ENCODE results near the gene DUS1L.

Gene DUS1L

DNA sequence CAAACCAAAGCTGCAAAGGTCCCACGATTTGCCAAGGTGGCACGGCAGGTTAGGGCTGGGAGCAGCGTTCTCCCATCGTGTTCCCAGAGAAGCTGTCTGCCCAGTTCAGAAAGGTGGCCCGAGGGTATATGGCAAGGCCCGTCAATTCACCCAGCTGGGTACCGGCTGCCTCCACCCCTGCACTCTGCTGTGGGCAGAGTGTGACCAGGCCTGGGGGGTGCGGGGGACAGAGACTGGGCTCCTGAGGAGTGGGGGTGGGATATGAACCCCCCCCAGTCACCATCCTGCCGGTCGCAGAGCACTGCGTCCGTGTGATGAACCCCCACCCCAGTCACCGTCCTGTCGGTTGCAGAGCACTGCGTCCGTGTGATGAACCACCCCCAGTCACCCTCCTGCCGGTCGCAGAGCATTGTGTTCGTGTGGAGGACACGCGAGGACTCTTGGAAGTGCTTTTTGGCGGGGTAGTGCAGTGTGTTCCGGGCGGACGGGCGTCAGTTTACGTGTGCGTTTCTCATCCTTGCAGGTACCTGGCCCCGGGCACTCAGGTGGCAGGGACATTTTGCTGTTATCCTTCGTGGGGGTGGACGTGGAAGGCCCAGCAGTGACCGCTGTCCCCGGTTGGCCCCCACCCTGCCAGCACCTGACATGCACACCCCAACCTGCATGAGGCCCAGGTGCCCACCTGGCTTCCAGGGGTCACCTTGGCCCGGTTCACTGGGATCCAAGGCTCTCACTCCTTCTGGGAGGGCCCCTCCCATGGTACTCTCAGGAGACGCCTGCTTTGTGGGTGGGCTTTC, 35.1 kb upstream of the DUS1L start:
- DNase-seq (ENCODE audit: low read depth in 2 of 2): no peak

DNA sequence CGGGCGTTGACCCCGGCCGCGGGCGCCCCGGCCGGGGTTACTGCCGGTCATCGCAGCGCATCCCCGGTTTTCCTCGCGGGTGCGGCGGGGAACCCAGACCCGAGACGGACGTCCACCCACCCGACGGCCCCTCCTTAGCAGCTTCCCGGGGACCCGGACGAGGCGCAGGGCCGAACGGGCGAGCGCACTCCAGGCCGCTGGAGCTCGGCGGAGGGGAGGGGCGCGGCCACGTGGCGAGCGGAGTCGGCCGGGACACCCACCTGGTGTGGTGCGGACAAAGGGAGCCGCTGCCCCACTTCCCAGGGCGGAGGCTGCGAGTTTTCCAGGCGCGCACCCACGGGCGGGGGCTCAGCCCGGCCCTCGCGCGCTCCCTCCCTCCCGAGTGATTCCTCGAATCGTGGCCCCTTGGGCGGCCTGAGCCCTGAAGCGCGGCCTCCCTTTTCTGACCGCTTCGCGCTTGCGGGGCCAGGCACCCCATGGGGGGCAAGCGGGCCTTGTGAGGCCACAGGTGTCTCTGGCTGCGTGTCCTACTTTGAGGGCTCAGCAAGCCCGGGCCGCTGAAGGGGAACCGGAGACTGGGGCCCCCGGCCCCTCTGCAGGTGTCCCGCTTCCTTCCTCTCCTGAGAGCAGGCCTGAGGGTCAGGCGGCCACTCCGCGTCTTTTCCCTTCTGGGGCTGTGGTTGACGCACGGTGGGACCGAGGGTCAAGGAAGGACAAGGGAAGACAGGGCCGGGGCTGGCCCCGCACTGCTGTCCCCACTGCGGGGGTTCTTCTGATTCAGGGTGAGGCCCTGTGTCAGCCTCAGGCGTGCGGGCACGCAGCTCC, 33.5 kb upstream of the DUS1L start:
- DNase-seq (ENCODE audit: low read depth in 2 of 2): no peak

DNA sequence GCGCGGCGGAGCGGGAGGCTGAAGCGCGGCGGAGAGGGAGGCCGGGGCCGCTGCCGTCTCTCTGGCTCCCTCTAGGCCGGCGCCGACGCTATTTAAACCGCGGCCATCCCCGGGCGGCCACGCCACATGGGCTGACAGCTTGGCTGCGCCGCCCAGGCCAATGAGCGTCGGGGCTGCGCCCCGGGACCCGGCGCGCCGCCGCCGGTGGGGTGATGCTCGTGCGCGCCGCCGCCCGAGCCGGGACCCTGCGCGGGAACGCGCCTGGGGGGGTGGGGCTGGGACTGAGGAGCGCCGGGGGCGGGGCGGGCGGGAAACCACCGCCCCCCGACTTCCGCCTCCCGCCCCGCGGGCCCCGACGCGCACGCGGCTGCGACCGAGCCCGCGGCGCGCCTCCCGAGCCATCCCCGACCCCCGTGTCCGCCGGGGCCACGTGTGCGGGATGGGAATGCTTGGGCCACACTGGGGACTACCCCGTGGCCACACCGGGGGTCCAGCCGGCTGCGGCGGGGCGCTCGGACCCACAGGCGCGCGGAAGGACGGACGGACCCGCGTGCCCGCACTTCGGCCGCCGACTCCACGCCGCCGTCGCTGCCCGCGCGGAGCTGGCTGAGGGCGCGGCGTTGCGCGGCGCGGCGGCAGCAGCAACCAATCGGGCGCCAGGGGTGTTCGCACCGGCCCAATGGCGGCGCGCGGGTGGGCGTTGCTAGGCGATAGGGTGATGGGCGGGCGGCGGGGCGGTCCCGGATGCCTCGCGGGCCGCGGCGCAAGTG, 32.8 kb upstream of the DUS1L start, which contains the start of gene FASN:
Gene FASN, minus strand, starts transcription at position 68 of the 770 bp plus-strand sequence. CDS start 1,791 bp downstream, outside the sequence.
- DNase-seq (ENCODE audit: low read depth in 2 of 2): peak; percentile 92

DNA sequence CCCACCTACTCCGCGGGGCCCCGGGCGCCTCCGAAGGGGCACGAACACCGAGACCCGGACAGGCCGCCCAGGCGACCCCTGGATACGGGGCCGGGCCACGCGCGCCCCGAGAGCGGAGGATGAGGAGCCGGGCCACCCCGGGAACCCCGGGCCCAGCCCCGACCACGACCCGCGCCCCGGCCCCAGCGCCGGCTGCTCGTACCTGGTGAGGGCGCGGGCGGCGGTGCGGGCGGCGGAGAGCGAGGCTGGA, 32.2 kb upstream of the DUS1L start:
- DNase-seq (ENCODE audit: low read depth in 2 of 2): no peak

- DNase-seq (ENCODE audit: low read depth in 2 of 2): no peak
Observed at GRCh38 chr17:82097184-82097918, 31.7 kb upstream of the DUS1L start.

GRCh38 chr17:82096709-82097183, 31.1 kb upstream of the DUS1L start:
- DNase-seq (ENCODE audit: low read depth in 2 of 2): no peak

DNA sequence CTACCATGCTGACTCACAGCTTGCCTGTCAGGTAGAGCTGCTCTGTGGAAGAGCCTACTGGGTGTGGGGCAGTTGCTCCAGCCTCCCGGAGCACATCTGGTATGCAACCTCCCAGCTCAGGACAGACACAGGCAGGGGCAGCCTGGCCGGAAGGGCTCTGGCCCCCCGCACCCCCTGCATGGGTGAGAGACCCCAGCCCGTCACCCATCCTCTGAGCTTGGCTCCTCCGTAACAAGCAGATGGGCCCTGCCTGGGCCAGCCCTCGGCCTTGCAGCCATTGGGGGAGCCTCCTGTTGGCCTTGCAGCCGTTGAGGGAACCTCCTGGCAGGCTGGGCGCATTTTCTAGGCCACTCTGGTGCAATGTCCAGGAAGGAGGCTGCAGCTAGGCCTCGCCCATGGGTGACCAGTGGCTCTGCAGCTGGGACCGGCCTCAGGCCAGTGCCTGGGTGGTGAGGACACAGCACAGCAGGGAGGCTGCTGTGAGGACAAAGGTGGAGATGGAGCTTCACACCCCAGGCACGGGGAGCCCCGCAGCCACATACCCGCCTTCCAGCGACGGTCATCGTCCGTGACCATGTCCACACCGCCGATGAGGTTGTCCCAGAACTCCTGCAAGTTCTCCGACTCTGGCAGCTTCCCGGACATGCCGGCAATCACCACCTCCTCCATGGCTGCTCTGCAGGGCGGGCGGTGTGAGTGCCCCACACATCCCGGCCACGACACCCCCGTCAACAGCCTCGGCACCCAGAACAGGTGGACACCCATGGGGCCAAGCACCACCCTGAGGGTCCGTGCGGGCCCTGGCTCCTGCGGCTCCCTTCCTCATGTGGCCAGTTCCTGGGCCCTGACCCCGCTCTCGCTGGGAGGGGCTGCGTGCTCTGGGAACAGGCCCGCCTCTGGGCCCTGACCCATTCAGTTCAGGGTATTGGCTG, 30.4 kb upstream of the DUS1L start:
- no peak for DNase-seq (ENCODE audit: low read depth in 2 of 2)

DNA sequence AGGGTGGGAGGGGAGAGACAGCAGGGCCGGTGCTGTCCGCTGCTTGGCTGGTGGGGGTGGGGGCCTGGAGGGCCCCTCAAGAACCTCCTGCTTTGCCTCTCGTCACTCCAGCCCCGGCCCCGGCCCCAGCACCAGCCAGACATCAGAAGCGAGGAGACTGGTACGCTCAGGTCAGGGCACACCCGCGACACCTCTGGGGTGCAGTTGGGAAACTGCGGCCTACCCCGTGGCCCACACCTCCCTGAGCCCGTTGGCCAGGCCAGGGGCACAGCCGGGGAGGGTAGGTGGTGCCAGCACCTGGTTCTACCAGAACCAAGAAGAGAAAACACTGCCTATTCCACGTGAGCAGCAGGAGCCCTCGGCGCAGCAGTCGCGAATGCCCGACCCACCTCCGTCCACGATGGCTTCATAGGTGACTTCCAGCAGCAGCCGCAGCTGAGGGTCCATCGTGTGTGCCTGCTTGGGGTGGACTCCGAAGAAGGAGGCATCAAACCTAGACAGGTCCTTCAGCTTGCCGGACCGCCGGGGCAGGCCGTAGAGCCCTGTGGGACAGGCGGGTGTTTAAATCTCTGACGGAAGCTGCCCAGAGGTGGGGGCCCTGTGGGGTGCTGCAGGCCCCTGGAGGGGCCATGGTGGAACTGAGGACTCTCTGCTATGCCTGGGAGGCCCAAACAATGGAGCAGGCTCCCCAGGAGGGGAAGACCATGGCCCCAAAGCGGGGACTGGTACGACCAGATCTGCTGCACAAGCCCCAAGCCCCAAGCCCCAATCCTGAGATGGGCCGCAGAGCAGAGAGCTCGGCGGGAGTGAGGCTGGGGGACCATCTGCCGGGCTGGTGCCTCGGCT, 29.6 kb upstream of the DUS1L start:
- DNase-seq (ENCODE audit: low read depth in 2 of 2): no peak

- DNase-seq (ENCODE audit: low read depth in 2 of 2): no peak
Observed at GRCh38 chr17:82092995-82093751, 27.6 kb upstream of the DUS1L start.

DNA sequence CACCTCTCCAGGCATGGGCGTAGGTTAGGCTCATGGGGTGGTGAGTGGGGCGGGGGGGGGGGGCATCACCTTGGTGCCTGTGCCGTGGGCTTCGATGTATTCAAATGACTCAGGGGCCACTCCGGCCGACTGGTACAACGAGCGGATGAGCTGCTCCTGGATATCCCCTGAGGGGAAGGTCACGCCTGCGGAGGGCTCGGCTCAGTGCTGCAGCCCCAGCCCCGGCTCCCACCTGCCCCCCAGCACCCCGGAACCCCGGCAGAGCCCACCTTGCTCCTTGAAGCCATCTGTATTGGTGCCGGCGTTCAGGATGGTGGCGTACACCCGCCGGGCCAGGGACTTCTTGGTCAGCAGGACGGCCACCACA, 27.0 kb upstream of the DUS1L start:
- DNase-seq (ENCODE audit: low read depth in 2 of 2): no peak

- DNase-seq (ENCODE audit: low read depth in 2 of 2): no peak
Observed at GRCh38 chr17:82092094-82092586, 26.5 kb upstream of the DUS1L start.

DNA sequence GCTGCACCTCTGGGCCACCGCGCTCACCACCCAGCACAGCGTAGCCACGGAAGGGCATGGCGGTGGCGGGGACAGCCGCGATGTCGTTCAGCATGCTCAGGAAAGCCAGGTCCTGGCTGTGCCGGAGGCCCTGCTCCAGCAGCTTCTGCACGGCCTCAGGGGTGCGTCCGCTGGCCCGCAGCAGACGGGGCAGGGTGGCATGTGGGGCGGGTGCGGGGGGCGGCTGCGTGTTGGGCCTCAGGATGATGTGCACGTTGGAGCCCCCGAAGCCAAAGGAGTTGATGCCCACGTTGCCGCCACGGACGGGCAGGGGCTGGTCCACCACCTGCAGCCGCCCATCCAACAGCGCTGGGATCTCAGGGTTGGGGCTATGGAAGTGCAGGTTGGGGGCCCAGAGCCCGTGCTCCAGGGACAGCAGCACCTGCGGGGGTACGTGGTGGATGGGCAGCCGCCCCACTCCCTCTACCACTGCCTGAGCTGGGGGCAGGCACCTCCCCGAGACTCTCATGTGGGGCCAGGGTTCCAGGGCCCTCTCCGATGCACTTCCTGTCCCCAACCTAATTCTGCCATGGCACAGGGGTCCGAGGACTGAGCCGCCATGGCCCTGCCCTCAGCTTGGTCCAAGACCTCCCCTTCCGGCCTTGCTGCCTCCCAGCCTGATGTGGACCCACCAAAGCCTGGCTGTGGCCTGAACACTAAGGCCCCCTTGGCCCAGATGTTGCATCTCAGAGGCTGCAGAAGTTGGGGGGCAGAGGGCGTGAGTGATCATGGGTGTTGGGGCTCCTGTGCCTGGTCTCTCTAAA, 25.9 kb upstream of the DUS1L start:
- no peak for DNase-seq (ENCODE audit: low read depth in 2 of 2)

- no peak for DNase-seq (ENCODE audit: low read depth in 2 of 2)
Observed at GRCh38 chr17:82090549-82091263, 25.1 kb upstream of the DUS1L start.

DNA sequence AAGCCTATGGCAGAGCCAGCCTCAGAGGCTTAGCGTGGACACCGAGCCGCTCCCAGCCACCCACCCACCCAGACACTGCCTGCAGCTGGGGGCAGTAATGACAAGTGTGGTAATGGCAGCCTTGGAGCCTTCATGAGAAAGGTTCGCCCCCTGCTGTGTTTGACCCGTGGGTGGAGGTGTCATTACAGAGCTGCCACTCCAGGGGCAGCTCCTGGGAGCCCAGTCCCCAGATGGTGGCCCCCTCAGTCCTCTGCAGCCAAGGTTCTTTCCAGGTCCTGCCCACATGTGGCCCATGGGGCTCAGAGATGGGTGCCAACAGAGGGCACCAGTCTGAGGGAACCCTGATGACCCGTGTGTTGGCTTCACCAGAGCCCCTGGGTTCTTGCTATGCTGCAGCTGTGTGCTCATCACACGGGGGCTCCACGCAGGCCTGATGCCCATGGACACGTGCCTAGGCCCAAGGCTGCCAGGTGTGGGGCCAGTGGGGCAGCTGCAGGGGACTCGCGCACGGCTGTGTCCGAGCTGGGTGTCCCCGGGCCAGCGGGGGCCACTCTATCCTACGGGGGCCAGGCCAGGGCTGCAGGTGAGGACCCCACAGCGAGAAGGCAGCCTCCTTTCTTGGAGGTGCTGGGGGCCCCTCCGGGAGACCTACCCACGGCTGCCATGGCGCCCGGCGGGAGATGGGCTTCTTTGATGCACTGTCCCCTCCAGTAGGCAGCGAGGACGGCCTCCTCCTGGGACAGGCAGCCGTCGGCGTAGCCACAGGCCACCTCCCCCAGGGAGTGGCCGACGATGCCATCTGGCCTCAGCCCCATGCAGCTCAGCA, 24.3 kb upstream of the DUS1L start:
- no peak for DNase-seq (ENCODE audit: low read depth in 2 of 2)

- no peak for DNase-seq (ENCODE audit: low read depth in 2 of 2)
Observed at GRCh38 chr17:82088838-82089722, 23.5 kb upstream of the DUS1L start.

All from fibroblast of skin of left quadriceps (primary cell).